ENCODE results near the gene KSR1.

KSR1 gene

GRCh38 chr17:27481327-27481726 is 25.1 kb downstream of the KSR1 start:
- Mint-ChIP-seq H3K4me3 (peak overlapping the region; percentile 38), H3K4me1 (ENCODE audit: low read depth) (peaks cover 75% of the 10 kb centered on the region), H3K9me3 (no peaks in the 10 kb centered on the region), H3K27me3 (no peaks in the 10 kb centered on the region), H3K36me3 (ENCODE audit: low read depth) (peaks cover 30% of the 10 kb centered on the region), H3K27ac (peak overlapping the region; percentile 47)

DNA sequence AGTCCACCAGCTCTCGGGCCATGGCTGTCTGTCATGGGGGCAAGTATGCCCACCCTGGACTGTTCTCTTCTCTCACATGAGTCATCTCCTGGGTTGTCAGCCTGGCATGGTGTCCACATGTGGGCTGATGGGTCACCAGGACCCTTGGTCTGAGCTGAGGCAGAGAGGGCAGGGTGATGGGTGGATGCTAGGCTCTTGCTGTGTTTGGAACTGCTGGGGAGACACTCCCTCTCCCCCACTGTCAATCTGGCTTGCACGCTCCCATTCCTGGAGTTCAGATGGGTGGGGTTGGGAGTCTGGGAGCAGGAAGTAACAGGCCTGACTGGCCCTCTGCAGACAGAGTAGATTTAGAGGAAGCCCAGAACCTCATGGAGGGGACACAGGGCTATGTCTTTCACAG is 28.9 kb downstream of the KSR1 start:
- no peaks in the 10 kb centered on the region for H3K27me3 Mint-ChIP-seq
- no peaks in the 10 kb centered on the region for H3K9me3 Mint-ChIP-seq
- H3K36me3 Mint-ChIP-seq (ENCODE audit: low read depth), result peaks cover 45% of the 10 kb centered on the region
- H3K4me1 Mint-ChIP-seq (ENCODE audit: low read depth), result peaks cover 58% of the 10 kb centered on the region
- H3K4me3 Mint-ChIP-seq, result no peak overlapping the region
- H3K27ac Mint-ChIP-seq, result no peak overlapping the region

GRCh38 chr17:27485716-27486495 is 29.7 kb downstream of the KSR1 start:
- no peak overlapping the region for H3K4me3 Mint-ChIP-seq
- no peak overlapping the region for H3K27ac Mint-ChIP-seq
- no peaks in the 10 kb centered on the region for H3K9me3 Mint-ChIP-seq
- H3K36me3 Mint-ChIP-seq (ENCODE audit: low read depth), result peaks cover 45% of the 10 kb centered on the region
- no peaks in the 10 kb centered on the region for H3K27me3 Mint-ChIP-seq
- peaks cover 58% of the 10 kb centered on the region for H3K4me1 Mint-ChIP-seq (ENCODE audit: low read depth)

GRCh38 chr17:27486741-27487140 is 30.5 kb downstream of the KSR1 start:
- H3K4me3 Mint-ChIP-seq, result no peak overlapping the region
- H3K4me1 Mint-ChIP-seq (ENCODE audit: low read depth), result peaks cover 58% of the 10 kb centered on the region
- no peaks in the 10 kb centered on the region for H3K9me3 Mint-ChIP-seq
- H3K27ac Mint-ChIP-seq, result no peak overlapping the region
- no peaks in the 10 kb centered on the region for H3K27me3 Mint-ChIP-seq
- H3K36me3 Mint-ChIP-seq (ENCODE audit: low read depth), result peaks cover 47% of the 10 kb centered on the region

DNA sequence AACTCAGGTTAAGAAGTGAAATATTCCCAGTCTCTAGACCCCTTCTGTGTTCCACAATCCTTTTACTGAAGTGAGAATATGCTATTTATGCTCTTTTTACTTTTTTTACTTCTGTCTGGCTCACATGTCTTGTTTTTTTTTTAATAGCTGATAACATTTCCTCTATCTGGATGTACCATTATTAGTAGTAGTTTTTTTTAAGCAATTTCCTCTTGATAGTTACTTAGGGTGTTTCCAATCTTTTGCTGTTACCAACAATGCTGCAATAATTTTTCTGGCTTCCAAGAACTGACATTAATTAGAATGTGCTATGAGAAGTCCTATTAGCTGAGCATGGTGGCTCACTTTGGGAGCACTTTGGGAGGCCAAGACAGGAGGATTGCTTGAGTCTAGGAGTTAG is 32.0 kb downstream of the KSR1 start:
- peaks cover 57% of the 10 kb centered on the region for H3K36me3 Mint-ChIP-seq (ENCODE audit: low read depth)
- H3K27ac Mint-ChIP-seq, result no peak overlapping the region
- peaks cover 55% of the 10 kb centered on the region for H3K4me1 Mint-ChIP-seq (ENCODE audit: low read depth)
- no peaks in the 10 kb centered on the region for H3K9me3 Mint-ChIP-seq
- no peaks in the 10 kb centered on the region for H3K27me3 Mint-ChIP-seq
- H3K4me3 Mint-ChIP-seq, result no peak overlapping the region

DNA sequence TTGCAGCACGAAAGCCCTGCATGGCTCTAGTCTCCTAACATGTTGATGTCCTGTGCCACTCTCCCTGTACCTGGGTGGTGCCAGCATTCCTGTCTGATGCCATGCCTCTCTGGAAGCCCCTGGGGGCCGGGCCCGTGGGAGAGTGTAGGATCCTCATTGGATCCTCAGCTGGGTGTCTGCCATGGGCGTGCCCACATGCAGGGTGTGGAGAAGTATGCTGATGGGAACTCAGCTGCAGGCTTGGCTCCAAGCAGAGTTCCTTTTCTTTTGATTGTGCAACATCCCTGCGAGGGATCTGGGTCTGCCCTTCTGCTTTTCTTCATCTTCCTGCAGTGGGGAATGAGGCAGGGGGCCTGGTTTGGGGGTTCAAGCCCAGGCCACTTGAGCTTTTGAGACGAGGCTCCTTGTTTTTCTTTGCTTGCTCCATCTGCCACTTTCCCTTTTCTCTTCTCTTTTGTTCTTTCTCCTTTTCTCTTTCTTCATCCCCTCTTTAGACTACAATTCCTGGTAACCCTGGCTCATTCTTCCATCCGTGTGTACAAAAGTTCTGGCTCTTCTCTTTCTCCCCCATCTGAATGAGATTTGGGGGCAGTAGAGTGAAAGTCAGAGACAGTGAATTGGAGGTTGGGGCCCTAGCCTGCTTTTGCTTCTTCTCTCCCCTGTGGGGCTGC is 32.9 kb downstream of the KSR1 start:
- Mint-ChIP-seq H3K27me3 (no peaks in the 10 kb centered on the region), H3K9me3 (no peaks in the 10 kb centered on the region), H3K27ac (peak overlapping the region; percentile 34), H3K36me3 (ENCODE audit: low read depth) (peaks cover 49% of the 10 kb centered on the region), H3K4me1 (ENCODE audit: low read depth) (peaks cover 57% of the 10 kb centered on the region), H3K4me3 (no peak overlapping the region)

DNA sequence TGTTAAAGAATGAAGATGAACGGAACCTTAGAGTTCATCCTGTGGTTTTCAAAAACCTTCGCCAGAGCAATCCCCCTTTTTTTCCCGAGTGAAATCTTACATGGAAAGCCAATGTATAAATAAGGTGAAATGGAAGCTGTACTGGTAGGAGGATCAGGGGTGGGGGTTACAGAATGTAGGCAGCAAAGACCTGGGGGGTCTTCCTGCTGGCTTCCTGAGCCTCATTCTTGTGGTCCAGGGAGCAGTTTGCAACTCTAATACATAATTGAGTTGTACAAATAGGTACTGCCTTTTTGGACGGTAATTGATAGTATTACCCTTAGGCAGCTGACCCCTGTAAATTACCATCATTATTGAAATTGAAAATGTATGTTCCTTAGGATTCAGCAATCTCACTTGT is 34.1 kb downstream of the KSR1 start:
- H3K9me3 Mint-ChIP-seq, result no peaks in the 10 kb centered on the region
- peaks cover 60% of the 10 kb centered on the region for H3K4me1 Mint-ChIP-seq (ENCODE audit: low read depth)
- H3K4me3 Mint-ChIP-seq, result no peak overlapping the region
- H3K27me3 Mint-ChIP-seq, result no peaks in the 10 kb centered on the region
- H3K27ac Mint-ChIP-seq, result peak overlapping the region; percentile 63
- peaks cover 41% of the 10 kb centered on the region for H3K36me3 Mint-ChIP-seq (ENCODE audit: low read depth)

- Mint-ChIP-seq H3K4me1 (ENCODE audit: low read depth) (peaks cover 64% of the 10 kb centered on the region), H3K36me3 (ENCODE audit: low read depth) (peaks cover 36% of the 10 kb centered on the region), H3K27ac (peak overlapping the region; percentile 16), H3K9me3 (no peaks in the 10 kb centered on the region), H3K4me3 (no peak overlapping the region), H3K27me3 (no peaks in the 10 kb centered on the region)
Observed at GRCh38 chr17:27491713-27492190, 35.5 kb downstream of the KSR1 start.

- Mint-ChIP-seq H3K27ac (no peak overlapping the region), H3K4me1 (ENCODE audit: low read depth) (peaks cover 64% of the 10 kb centered on the region), H3K9me3 (no peaks in the 10 kb centered on the region), H3K36me3 (ENCODE audit: low read depth) (peaks cover 38% of the 10 kb centered on the region), H3K4me3 (no peak overlapping the region), H3K27me3 (no peaks in the 10 kb centered on the region)
Observed at GRCh38 chr17:27492470-27492869, 36.2 kb downstream of the KSR1 start.

GRCh38 chr17:27493088-27493487 is 36.8 kb downstream of the KSR1 start:
- Mint-ChIP-seq H3K27me3 (no peaks in the 10 kb centered on the region), H3K9me3 (no peaks in the 10 kb centered on the region), H3K27ac (no peak overlapping the region), H3K4me3 (no peak overlapping the region), H3K4me1 (ENCODE audit: low read depth) (peaks cover 59% of the 10 kb centered on the region), H3K36me3 (ENCODE audit: low read depth) (peaks cover 36% of the 10 kb centered on the region)

DNA sequence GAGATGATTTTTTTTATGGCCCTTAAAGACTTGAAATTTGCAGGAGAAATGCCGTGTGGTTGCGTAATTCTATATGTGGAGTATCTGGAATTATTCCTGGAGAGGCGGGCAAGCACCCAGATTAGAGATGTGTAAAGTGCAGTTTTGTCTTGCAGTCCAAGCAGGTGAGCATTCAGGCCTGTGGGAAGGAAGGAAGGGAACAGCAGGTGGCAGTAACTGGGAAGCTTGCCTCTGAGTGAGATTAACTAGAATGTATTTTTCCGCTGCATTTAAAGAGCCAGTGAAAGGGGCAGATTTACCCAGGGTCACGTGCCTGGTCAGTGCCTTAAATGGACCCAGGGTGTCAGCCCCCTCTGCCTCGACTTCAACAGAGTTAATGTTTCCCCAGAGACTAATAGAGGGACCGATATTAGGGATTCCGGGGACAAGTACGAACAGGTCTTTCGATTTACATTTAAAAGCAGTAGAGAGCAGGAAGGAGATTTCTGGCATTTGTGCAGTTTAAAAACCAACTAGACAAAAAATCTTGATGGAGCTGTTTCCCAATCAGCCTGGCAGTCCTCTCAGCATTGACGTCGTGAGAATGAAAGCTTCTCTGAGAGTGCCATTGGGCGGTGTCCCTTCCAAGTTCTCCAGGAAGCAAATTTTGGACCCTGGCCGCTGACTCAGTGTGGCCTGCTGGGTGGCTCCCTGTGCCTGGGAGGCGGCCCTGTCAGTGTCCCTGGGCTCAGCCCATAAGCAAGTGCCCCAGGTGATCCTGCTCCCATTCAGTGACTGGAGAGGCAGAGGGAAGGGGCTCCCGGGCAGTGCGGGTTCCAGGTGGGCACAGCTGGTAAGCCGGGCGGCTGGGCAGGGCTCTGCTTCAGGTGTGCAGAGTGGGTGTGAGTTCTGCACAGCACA is 38.2 kb downstream of the KSR1 start:
- peaks cover 46% of the 10 kb centered on the region for H3K36me3 Mint-ChIP-seq (ENCODE audit: low read depth)
- no peaks in the 10 kb centered on the region for H3K9me3 Mint-ChIP-seq
- no peak overlapping the region for H3K4me3 Mint-ChIP-seq
- no peaks in the 10 kb centered on the region for H3K27me3 Mint-ChIP-seq
- peaks cover 58% of the 10 kb centered on the region for H3K4me1 Mint-ChIP-seq (ENCODE audit: low read depth)
- no peak overlapping the region for H3K27ac Mint-ChIP-seq

GRCh38 chr17:27495460-27495859 is 39.2 kb downstream of the KSR1 start:
- H3K9me3 Mint-ChIP-seq, result peaks cover 5% of the 10 kb centered on the region
- H3K36me3 Mint-ChIP-seq (ENCODE audit: low read depth), result peaks cover 53% of the 10 kb centered on the region
- H3K27me3 Mint-ChIP-seq, result no peaks in the 10 kb centered on the region
- no peak overlapping the region for H3K4me3 Mint-ChIP-seq
- peaks cover 48% of the 10 kb centered on the region for H3K4me1 Mint-ChIP-seq (ENCODE audit: low read depth)
- H3K27ac Mint-ChIP-seq, result peak overlapping the region; percentile 11

DNA sequence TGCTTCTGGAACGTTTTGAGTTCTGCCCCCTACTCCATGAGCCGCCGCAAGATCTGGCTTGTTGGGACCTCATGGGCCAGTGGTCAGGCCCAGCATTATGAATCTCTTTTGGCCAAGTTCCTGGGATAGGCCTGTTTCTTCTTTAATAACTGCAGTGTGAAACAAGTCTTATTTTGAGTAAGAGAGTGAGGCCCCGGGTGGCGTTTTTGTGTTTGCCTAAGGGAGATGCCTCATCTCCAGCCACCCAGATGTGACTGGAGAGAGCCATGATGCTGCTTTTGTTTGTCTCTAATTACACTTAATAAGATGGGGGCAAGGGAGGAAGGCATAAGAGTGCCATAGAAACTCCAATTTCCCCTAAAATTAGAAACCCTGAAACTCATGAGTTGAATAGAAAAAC is 39.8 kb downstream of the KSR1 start:
- H3K27me3 Mint-ChIP-seq, result no peaks in the 10 kb centered on the region
- no peak overlapping the region for H3K4me3 Mint-ChIP-seq
- H3K4me1 Mint-ChIP-seq (ENCODE audit: low read depth), result peaks cover 43% of the 10 kb centered on the region
- H3K9me3 Mint-ChIP-seq, result peaks cover 9% of the 10 kb centered on the region
- H3K27ac Mint-ChIP-seq, result peak overlapping the region; percentile 11
- H3K36me3 Mint-ChIP-seq (ENCODE audit: low read depth), result peaks cover 58% of the 10 kb centered on the region

DNA sequence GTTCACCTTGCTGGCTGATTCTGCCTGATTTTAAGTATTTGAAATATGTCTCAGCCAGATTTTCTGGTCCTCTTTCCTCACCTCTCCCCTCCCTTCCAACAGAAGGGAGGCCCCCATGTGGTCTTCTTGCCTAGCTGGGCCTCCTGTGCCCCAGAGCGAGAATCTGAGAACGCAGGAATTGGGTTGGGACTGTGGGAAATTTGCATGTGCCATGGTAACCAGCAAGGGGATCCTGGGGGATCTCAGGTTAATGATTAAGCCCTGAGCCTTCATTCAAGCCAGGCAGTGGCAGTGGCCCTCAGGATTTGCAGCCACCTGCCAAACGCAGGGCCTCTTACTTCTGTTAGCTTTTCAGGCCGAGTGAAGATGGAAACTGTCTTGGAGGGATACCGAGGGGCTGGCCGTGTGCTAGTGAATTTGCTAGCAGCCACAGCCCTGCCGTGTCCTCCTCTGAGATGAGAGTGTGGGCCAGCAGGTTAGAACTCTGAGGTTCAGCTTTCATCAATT is 40.2 kb downstream of the KSR1 start:
- H3K4me3 Mint-ChIP-seq, result no peak overlapping the region
- H3K4me1 Mint-ChIP-seq (ENCODE audit: low read depth), result peaks cover 38% of the 10 kb centered on the region
- peaks cover 63% of the 10 kb centered on the region for H3K36me3 Mint-ChIP-seq (ENCODE audit: low read depth)
- no peaks in the 10 kb centered on the region for H3K27me3 Mint-ChIP-seq
- no peak overlapping the region for H3K27ac Mint-ChIP-seq
- H3K9me3 Mint-ChIP-seq, result peaks cover 9% of the 10 kb centered on the region

Measured in stimulated activated naive CD8-positive, alpha-beta T cell treated with anti-CD3 and anti-CD28 coated beads, Interleukin-15, Interleukin-2, amounts not matched to agents 100 ng/mL and 50 ng/mL, for 24 hours (primary cell).